ENCODE measurements around the gene C11orf65. TPM values are rescaled to one million over a fixed set of nuclear protein-coding genes. Genes with fewer than 3 reads are reported as not detected.

Gene C11orf65
- total RNA-seq, 4 donors from 2014 or later = 0.28 to 0.32 TPM; not detected in 2

DNA sequence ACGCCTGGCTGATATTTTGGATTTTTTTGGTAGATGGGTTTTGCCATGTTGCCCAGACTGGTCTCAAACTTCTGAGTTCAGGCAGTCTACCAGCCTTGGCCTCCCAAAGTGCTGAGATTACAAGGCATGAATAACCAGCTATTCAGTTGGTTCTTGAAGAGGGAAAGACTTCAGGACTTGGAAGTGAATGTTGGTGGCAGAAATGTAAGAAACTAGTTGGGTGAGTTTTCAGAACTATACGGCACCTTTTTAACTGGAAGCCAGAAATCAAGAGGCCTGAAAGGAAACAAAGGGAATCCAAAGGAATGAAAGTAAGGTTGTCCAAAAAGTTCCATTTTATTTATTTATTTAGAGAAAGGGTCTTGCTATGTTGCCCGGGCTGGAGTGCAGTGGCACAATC is 28.0 kb upstream of the C11orf65 start:
- TF ChIP-seq, protein P1, sequence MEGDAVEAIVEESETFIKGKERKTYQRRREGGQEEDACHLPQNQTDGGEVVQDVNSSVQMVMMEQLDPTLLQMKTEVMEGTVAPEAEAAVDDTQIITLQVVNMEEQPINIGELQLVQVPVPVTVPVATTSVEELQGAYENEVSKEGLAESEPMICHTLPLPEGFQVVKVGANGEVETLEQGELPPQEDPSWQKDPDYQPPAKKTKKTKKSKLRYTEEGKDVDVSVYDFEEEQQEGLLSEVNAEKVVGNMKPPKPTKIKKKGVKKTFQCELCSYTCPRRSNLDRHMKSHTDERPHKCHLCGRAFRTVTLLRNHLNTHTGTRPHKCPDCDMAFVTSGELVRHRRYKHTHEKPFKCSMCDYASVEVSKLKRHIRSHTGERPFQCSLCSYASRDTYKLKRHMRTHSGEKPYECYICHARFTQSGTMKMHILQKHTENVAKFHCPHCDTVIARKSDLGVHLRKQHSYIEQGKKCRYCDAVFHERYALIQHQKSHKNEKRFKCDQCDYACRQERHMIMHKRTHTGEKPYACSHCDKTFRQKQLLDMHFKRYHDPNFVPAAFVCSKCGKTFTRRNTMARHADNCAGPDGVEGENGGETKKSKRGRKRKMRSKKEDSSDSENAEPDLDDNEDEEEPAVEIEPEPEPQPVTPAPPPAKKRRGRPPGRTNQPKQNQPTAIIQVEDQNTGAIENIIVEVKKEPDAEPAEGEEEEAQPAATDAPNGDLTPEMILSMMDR (IDR thresholded peaks at IDR 0.05) = no peak
- DNase-seq (ENCODE audit: low spot score) (no peak), ATAC-seq (ENCODE audit: low FRiP score) (no peak)

DNA sequence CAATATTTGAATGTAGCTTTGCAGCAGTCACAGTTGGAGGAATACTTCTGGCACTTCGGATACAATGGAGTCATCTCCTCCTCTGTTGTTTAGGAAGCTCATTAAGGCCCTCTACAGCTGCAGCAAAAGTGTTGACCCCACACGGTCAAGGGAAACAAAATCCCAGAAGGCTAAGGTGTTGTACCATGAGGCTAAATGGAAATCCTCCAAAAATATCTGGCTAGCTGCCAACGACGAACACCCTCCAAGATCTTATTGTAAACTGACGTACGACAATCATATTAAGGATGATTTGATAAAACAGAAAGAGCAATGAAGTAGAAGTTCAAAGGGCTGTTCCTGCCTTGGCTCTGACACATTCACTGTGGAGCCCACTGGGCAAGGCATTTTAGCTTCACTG is 26.9 kb upstream of the C11orf65 start:
- TF ChIP-seq, protein P1 (IDR thresholded peaks at IDR 0.05) = no peak
- DNase-seq (ENCODE audit: low spot score) (no peak), ATAC-seq (ENCODE audit: low FRiP score) (no peak)

DNA sequence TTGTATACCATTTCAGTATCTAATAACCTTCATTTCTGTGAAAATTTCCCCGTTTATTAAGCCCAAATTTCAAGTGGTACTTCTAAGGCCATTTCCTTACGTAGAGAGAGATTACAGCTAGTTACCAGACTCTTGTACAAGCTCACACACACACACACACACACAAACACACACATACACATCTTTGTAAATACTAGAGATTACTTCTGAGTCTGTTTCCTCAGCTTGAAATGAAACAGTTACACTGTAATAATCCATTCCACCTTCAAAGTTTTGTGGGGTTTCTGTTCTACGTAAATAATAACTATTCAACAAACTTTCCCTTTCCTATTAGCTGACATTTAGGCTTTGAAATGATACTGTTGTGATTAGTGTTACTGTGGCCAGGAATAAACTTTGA is 24.6 kb upstream of the C11orf65 start:
- TF ChIP-seq, protein P1 (IDR thresholded peaks at IDR 0.05) = no peak
- ATAC-seq (ENCODE audit: low FRiP score) (no peak), DNase-seq (ENCODE audit: low spot score) (no peak)

DNA sequence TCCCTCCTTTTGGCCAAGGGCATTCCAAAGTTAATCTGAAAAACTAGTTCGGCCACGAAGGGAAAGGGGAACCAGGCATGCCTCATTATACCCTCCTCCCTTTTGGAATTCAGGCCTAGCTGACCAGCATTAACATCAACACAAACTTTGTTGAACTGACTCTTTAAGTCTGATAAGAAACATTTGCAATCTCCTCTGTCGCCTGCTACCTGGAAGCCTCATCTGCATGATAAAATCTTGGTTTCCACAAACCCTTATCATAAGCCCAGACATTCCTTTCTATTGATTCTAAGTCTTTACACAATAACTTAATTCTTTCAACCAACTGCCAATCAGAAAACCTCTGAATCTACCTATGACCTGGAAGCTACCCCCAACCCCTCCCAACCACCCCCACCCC is 19.5 kb upstream of the C11orf65 start:
- ATAC-seq (ENCODE audit: low FRiP score) (no peak), DNase-seq (ENCODE audit: low spot score) (no peak)
- TF ChIP-seq, protein P1 (IDR thresholded peaks at IDR 0.05) = no peak

DNA sequence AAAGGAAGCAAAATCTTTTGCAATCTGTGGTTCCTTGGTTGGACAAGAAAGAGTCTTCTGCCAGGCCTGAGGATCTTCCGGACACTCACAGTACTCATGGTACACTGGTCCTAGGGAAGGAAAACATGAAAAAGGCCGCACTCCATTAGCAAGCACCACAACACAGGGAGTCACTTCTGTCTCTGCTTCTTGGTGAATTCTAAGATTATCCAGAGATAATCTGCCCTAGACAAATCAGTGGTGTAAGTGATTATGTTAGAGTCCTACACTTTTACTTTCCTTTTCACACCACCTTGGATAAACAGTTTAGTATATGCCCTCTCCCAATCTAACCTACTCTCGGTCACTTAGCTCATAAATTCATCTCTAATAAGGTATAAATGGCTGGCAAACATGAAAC is 19.0 kb upstream of the C11orf65 start:
- TF ChIP-seq, protein P1 (IDR thresholded peaks at IDR 0.05) = no peak
- ATAC-seq (ENCODE audit: low FRiP score) (no peak), DNase-seq (ENCODE audit: low spot score) (no peak)

DNA sequence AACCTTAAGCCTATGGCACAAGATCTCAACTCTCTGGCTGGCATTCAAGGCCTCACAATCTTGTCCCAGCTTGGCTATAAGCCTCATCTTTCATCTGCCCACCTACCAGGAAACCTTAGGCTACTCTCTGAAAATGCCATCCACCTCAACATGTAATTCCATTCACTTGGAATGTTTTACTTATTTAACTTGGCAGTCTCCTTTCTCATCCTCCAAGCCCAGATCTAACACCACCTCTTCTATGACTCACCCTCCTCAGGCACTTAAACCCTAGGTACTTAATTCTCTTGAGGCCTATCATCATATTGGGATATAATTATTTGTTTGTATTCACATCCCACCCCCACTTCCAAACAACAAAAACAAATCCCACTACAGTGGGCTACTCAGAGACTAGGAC is 15.8 kb upstream of the C11orf65 start:
- ATAC-seq (ENCODE audit: low FRiP score) (no peak), DNase-seq (ENCODE audit: low spot score) (no peak)
- TF ChIP-seq, protein P1 (IDR thresholded peaks at IDR 0.05) = no peak

DNA sequence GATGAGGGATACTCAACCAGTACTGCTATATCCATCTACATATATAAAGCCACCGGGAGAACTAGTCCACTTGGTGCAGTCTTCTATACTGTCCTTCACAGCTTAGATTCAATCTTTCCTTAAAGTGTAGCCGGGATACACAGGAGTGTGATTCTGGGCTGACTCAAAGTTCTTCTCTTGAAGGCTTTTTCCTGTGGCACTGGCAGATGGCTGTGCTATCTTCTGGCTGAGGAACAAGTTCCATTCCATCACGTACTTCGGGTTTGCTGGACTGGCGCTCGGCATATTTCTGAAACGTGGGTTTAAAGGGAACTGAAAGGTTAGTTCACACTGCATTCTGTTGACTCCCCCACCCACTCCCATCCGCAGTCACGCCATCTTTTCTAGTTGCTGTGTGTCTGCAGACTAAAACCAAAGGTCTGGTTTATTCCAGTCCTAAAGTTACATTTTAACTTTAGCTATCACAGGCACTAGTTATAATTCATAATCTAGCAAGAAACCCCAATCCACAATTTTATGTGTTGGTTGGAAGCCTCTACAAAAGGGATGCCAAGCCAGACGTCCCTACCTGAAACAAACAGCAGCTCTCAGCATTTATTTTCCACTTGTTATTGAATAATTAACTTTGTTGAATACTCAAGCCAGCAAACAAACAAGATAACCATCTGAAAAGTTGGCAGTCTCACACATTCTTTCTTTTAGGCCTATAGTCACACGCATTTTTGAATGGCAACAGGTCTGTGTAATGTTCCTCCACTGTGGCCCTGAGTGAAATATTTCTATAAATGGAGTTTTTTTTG is 7.5 kb upstream of the C11orf65 start:
- ATAC-seq (ENCODE audit: low FRiP score) = no peak
- TF ChIP-seq, protein P1 (IDR thresholded peaks at IDR 0.05) = no peak
- no peak for DNase-seq (ENCODE audit: low spot score)
